H1 (cell line): Measurements from ENCODE around the gene SGCB. TPM values are rescaled to one million over a fixed set of nuclear protein-coding genes. Genes with fewer than 3 reads are reported as not detected.

Experiments used
- BCL11A ChIP-seq, 2 experiments: IDR thresholded peaks; one replicate each; pipeline ENCODE4 v1.6.1; 2011; ENCODE audit warnings: low read depth in 2 of 2, low read length in 2 of 2, mild to moderate bottlenecking in 2 of 2
- BRCA1 ChIP-seq: IDR thresholded peaks from 2 replicates; pipeline ENCODE4 v1.6.1; 2012; ENCODE audit warnings: low read depth, low read length, improper control_type of control experiment
- CHD2 ChIP-seq: IDR thresholded peaks from 2 replicates; pipeline ENCODE4 v1.6.1; 2012; ENCODE audit warnings: low read length, improper control_type of control experiment
- CHD7 ChIP-seq: fragments of 300-600 bp; sonication (generic); IDR thresholded peaks from 2 replicates; pipeline ENCODE4 v1.7.1; 2012; ENCODE audit warnings: low read length, moderate library complexity, mild to moderate bottlenecking, inconsistent platforms; ENCODE audit not compliant: insufficient replicate concordance
- CREB1 ChIP-seq: IDR thresholded peaks from 2 replicates; pipeline ENCODE4 v1.6.1; 2012; ENCODE audit warnings: inconsistent platforms
- GABPA ChIP-seq: IDR thresholded peaks from 2 replicates; pipeline ENCODE4 v1.6.1; 2011; ENCODE audit warnings: mild to moderate bottlenecking, low read length, moderate library complexity, borderline replicate concordance; ENCODE audit not compliant: insufficient read depth
- SP4 ChIP-seq: IDR thresholded peaks from 2 replicates; pipeline ENCODE4 v1.6.1; 2012; ENCODE audit warnings: low read length, inconsistent platforms
- SRF ChIP-seq: IDR thresholded peaks from 2 replicates; pipeline ENCODE4 v1.6.1; 2011; ENCODE audit warnings: mild to moderate bottlenecking, low read depth, low read length, moderate library complexity
- SUZ12 ChIP-seq: fragments of 200-600 bp; sonication (generic); IDR thresholded peaks from 2 replicates; pipeline ENCODE4 v1.6.1; 2012; ENCODE audit warnings: mild to moderate bottlenecking, inconsistent platforms, low read length, moderate library complexity, mixed read lengths
- TAF7 ChIP-seq: optimal IDR thresholded peaks from 2 replicates; pipeline ENCODE3; 2011; ENCODE audit warnings: low read depth, mild to moderate bottlenecking, inconsistent platforms, low read length, moderate library complexity, borderline replicate concordance
- TEAD4 ChIP-seq: IDR thresholded peaks from 2 replicates; pipeline ENCODE4 v1.6.1; 2012; ENCODE audit warnings: low read depth, low read length, inconsistent platforms, mixed read lengths
- polyA plus RNA-seq, 7 experiments: library from polyadenylated mRNA; depleted of rRNA in 3 of 7; stranded (reverse) in 5 of 7; unstranded in 2 of 7; fragments of >200 nt in 5 of 7; fragments of 200-250 nt in 2 of 7; gene quantifications; 1 replicate in 5 of 7; 2 replicates in 1 of 7; 4 replicates in 1 of 7; pipeline versions ENCODE4 v1.2.1 to v1.2.3, GENCODE V29; 2011 to 2013; ENCODE audit warnings: missing spikeins in 2 of 7, mixed read lengths in 2 of 7
- total RNA-seq: library from RNA; stranded (reverse); fragmentation: NEBNext Ultra II Directional; extraction: Animal tissue kit (Norgen Biotek cat#: 25700); gene quantifications from 2 replicates; pipeline ENCODE4 v1.2.1, GENCODE V29; 2021
- TF ChIP-seq, protein P1 (sequence below): IDR thresholded peaks from 2 replicates; pipeline ENCODE4 v1.6.1; 2011; ENCODE audit warnings: low read length, improper control_type of control experiment

Gene SGCB
- total and polyA plus RNA-seq, 2 of the 8 experiments (the other 6 are each of a cell fraction or from before 2014, with no cell fraction given), result 6.8 to 32.2 TPM

DNA sequence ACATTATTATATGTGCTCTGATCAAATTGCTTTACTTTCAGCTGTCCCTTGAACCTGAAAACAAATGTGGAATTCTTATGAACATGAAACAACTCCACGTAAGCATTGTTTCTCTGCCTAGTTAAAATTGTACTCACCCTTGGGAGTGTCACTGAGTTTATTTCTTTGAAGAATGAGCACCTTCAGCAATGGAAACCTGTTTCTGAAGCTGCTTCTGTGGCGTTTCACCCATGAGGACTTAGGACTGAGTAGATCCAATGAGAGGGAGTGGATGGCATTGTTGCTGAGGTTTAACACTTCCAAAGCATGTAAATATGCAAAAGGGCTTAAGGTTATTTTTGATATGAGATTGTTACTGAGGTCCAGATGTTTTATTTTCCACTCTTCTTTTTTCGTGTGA lies 21.1 kb downstream of the SGCB start (continued):
- TF ChIP-seq CHD7 (no peak), SUZ12 (no peak), TEAD4 (no peak), CHD2 (no peak), BCL11A (IDR thresholded peaks at IDR 0.05; ENCODE audit: low read depth in 2 of 2, low read length in 2 of 2) (no peak), TAF7 (no peak), SP4 (no peak), SRF (no peak), GABPA (no peak), CREB1 (no peak), BRCA1 (no peak)
- TF ChIP-seq, protein P1, sequence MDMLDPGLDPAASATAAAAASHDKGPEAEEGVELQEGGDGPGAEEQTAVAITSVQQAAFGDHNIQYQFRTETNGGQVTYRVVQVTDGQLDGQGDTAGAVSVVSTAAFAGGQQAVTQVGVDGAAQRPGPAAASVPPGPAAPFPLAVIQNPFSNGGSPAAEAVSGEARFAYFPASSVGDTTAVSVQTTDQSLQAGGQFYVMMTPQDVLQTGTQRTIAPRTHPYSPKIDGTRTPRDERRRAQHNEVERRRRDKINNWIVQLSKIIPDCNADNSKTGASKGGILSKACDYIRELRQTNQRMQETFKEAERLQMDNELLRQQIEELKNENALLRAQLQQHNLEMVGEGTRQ, result no peak
